ENCODE results near the gene TCF4.

TCF4 gene

DNA sequence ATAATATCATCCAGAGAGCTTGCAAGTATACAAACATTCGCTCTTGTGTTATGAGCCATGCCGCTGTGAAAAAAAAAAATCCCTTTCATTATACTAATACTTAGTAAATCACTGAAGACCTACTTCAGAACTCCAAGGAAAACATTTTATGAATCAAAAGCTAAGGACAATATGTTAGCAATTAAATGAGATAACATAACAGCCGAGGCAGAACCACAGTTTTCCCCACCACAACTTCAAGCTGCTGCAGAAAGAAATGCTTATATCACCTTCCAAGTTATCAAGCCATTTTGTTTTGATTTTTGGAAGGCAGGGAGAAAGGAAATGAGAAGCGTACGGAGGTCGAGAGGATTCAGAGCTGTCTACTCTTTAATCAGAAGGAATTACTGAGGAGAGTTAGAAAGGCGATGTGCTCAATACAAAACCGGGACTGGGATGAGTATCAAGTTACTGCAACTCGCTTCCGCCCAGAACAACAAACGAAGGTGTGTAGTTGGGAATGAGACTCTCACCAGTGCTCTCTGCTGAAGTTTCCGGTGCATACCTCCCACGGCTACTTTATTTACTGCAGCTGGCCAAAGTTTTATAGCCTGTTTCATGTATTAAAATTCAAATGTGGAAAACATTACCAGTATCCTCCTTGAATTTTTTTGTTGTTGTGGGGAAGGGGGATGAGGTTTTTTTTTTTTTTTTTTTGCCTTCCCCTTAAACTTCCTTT lies 336.6 kb downstream of the TCF4 start:
- no peak overlapping the region for H3K4me2 ChIP-seq (ENCODE audit: low read length)
- no peak overlapping the region for H3K4me3 ChIP-seq (ENCODE audit: low read length)
- H3K9me3 ChIP-seq (ENCODE audit: control insufficient read depth, insufficient read depth, low read length) = no peaks in the 10 kb centered on the region
- no peaks in the 10 kb centered on the region for H3K27me3 ChIP-seq (ENCODE audit: control insufficient read depth, low read length)
- H4K20me1 ChIP-seq (ENCODE audit: control insufficient read depth, insufficient read depth, low read depth, low read length) = no peaks in the 10 kb centered on the region
- no peaks in the 10 kb centered on the region for H3K9me2 ChIP-seq (replicated peaks; ENCODE audit: control insufficient read depth, low read length)
- H3K36me3 ChIP-seq (ENCODE audit: control insufficient read depth, low read length) = peaks cover 97% of the 10 kb centered on the region
- no peaks in the 10 kb centered on the region for H3F3A ChIP-seq (ENCODE audit: control insufficient read depth, insufficient read depth)
- H3K79me2 ChIP-seq (ENCODE audit: control insufficient read depth, low read length) = no peaks in the 10 kb centered on the region
- H3K27ac ChIP-seq (ENCODE audit: low read depth, low read length) = no peak overlapping the region
- no peaks in the 10 kb centered on the region for H3K4me1 ChIP-seq (ENCODE audit: control insufficient read depth, low read length)
- TF ChIP-seq, protein P1, sequence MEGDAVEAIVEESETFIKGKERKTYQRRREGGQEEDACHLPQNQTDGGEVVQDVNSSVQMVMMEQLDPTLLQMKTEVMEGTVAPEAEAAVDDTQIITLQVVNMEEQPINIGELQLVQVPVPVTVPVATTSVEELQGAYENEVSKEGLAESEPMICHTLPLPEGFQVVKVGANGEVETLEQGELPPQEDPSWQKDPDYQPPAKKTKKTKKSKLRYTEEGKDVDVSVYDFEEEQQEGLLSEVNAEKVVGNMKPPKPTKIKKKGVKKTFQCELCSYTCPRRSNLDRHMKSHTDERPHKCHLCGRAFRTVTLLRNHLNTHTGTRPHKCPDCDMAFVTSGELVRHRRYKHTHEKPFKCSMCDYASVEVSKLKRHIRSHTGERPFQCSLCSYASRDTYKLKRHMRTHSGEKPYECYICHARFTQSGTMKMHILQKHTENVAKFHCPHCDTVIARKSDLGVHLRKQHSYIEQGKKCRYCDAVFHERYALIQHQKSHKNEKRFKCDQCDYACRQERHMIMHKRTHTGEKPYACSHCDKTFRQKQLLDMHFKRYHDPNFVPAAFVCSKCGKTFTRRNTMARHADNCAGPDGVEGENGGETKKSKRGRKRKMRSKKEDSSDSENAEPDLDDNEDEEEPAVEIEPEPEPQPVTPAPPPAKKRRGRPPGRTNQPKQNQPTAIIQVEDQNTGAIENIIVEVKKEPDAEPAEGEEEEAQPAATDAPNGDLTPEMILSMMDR (IDR thresholded peaks at IDR 0.05; ENCODE audit: low read depth, low read length, poor library complexity, severe bottlenecking) = no peak
- no peak for TF ChIP-seq EZH2phosphoT487 (IDR thresholded peaks at IDR 0.05; ENCODE audit: borderline replicate concordance, low read length)

DNA sequence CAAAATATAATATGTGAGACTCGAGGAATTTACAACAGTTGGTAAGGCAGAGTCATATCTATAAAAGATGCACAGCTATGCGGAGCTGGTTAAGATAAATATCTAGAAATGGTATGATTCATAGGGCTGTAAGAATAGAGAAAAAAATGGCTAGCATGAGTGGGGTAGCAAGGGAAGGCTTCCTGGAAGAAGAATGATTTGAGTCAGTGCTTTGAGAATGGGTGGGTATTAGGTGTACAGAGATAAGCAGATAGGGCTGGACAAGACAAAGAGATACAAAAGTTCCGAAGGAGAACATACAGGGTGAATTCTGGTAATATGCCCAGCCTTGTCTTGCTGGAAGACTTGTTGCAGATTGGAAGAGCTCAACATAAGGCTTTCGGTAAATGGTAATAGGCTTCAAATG lies 337.2 kb downstream of the TCF4 start:
- Histone ChIP-seq H4K20me1 (ENCODE audit: control insufficient read depth, insufficient read depth, low read depth, low read length) (no peaks in the 10 kb centered on the region), H3K9me3 (ENCODE audit: control insufficient read depth, insufficient read depth, low read length) (no peaks in the 10 kb centered on the region), H3K79me2 (ENCODE audit: control insufficient read depth, low read length) (no peaks in the 10 kb centered on the region), H3K27me3 (ENCODE audit: control insufficient read depth, low read length) (no peaks in the 10 kb centered on the region), H3K36me3 (ENCODE audit: control insufficient read depth, low read length) (peaks cover 95% of the 10 kb centered on the region), H3K4me1 (ENCODE audit: control insufficient read depth, low read length) (no peaks in the 10 kb centered on the region), H3K4me3 (ENCODE audit: low read length) (no peak overlapping the region), H3F3A (ENCODE audit: control insufficient read depth, insufficient read depth) (no peaks in the 10 kb centered on the region), H3K9me2 (replicated peaks; ENCODE audit: control insufficient read depth, low read length) (no peaks in the 10 kb centered on the region), H3K27ac (ENCODE audit: low read depth, low read length) (no peak overlapping the region), H3K4me2 (ENCODE audit: low read length) (no peak overlapping the region)
- TF ChIP-seq, protein P1 (IDR thresholded peaks at IDR 0.05; ENCODE audit: low read depth, low read length, poor library complexity, severe bottlenecking) = no peak
- no peak for TF ChIP-seq EZH2phosphoT487 (IDR thresholded peaks at IDR 0.05; ENCODE audit: borderline replicate concordance, low read length)

DNA sequence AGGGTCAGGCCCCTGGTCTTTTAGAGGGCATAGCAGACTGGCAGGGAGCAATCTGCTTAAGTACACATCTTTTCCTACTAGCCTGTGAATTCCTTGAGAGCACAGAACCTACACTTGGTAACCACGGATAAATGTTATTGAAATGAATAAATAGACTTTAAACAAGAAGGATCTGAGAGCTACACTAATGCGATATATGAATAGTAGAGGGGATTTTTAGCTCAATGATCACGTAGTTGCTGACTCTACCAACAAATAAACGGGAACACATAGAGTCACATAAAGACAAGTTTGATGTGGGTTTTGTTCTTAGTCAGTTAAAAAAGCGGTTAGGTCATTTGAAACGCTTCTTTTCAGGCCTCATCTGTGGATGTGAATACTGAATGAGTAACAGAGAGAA lies 338.4 kb downstream of the TCF4 start:
- Histone ChIP-seq H3F3A (ENCODE audit: control insufficient read depth, insufficient read depth) (no peaks in the 10 kb centered on the region), H4K20me1 (ENCODE audit: control insufficient read depth, insufficient read depth, low read depth, low read length) (no peaks in the 10 kb centered on the region), H3K4me2 (ENCODE audit: low read length) (no peak overlapping the region), H3K27ac (ENCODE audit: low read depth, low read length) (no peak overlapping the region), H3K36me3 (ENCODE audit: control insufficient read depth, low read length) (peaks cover 93% of the 10 kb centered on the region), H3K4me3 (ENCODE audit: low read length) (no peak overlapping the region), H3K9me3 (ENCODE audit: control insufficient read depth, insufficient read depth, low read length) (no peaks in the 10 kb centered on the region), H3K27me3 (ENCODE audit: control insufficient read depth, low read length) (no peaks in the 10 kb centered on the region), H3K79me2 (ENCODE audit: control insufficient read depth, low read length) (no peaks in the 10 kb centered on the region), H3K4me1 (ENCODE audit: control insufficient read depth, low read length) (no peaks in the 10 kb centered on the region), H3K9me2 (replicated peaks; ENCODE audit: control insufficient read depth, low read length) (no peaks in the 10 kb centered on the region)
- TF ChIP-seq, protein P1 (IDR thresholded peaks at IDR 0.05; ENCODE audit: low read depth, low read length, poor library complexity, severe bottlenecking) = no peak
- no peak for TF ChIP-seq EZH2phosphoT487 (IDR thresholded peaks at IDR 0.05; ENCODE audit: borderline replicate concordance, low read length)

All from DOHH2 (cell line).